ENCODE results near the gene FBN2.

DNA sequence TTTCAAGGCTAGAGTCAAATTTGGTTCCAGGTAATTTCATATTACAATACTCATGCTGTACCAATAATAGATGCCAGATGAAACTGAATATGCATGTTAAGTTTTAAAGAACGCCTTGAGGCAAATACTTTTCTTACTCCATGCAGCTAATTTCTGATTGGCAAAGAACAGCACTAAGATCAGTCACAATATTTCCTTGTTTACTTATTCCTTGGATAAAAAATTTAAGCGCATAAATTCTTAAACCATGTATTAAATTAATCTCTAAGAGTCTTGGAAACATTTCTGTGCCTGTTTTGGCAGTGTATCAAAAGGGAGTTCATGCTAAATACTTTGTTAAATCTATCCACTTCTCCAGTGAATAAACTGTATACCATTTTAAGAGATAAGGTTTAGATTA, 281.0 kb downstream of the FBN2 start:
- no peak for TF ChIP-seq SREBF1 (IDR thresholded peaks at IDR 0.05; ENCODE audit: borderline replicate concordance, low read depth, low read length)
- TF ChIP-seq PCBP1 (IDR thresholded peaks at IDR 0.05; ENCODE audit: low read depth, low read length, poor library complexity, severe bottlenecking), result no peak
- TF ChIP-seq GABPA (tag; conservative IDR thresholded peaks at IDR 0.05; ENCODE audit: low read depth), result no peak
- TF ChIP-seq LEF1 (IDR thresholded peaks at IDR 0.05), result no peak
